Dedifferentiated amniotic fluid mesenchymal stem cell (primary cell): ENCODE measurements around the gene TMIE.
"Not testable (repeated sequence)": the region's sequence is repeated elsewhere in the genome, so short reads cannot be mapped to it uniquely, and the experiment has no call there.

Experiments
- DNase-seq: peaks from one replicate; pipeline ENCODE4 v3.0.0-alpha.2; 2016; ENCODE audit errors: extremely low spot score

The TMIE gene

DNA sequence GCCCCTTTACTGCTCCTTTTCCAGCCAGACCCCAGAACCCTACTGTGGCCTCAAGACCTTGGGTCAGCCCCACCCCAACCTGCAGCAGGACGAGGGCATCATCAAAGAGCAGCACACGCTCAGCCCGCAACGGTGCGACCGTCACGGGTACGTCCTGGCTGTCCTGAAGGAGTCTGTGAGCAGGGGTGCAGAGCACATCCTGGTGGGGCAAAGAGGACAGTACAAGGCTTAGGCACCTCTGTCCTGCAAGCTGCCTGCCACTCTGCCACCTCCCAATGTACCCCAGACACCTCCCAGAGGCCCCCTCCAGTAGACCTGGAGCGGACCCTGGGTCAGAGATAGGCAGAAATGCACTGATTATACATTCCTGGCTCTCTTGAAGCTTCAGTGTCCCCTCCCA is 15.7 kb upstream of the TMIE start:
- no peak for DNase-seq

- DNase-seq = no peak
Observed at GRCh38 chr3:46690798-46691197, 10.4 kb upstream of the TMIE start.

DNA sequence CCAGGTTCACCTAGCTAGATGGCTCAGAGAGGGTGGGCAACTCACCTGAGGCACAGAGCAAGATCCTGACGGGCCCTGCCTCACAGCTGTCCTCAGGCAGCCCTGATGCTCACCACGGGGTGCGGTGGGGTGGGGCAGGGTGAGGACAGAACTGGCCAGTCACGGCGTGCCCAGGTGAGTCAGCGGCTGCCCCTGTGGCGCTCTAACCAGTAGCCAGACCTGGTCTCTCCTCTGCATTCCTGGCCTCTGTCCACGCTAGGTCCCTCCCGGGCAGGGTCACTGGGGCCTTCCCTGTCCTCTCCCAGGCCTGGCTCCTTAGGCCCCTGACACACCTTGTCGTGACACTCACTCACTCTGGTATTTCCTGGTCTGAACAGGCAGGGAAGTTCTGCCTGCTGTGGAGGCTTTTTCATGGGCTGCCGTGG is 8.6 kb upstream of the TMIE start:
- DNase-seq = no peak

- no peak for DNase-seq
Observed at GRCh38 chr3:46693038-46693891, 7.9 kb upstream of the TMIE start, which contains the start of gene ALS2CL. TSS of gene ALS2CL (minus strand) at chr3:46693679. CDS start at chr3:46689440, 4,239 bp downstream.

DNA sequence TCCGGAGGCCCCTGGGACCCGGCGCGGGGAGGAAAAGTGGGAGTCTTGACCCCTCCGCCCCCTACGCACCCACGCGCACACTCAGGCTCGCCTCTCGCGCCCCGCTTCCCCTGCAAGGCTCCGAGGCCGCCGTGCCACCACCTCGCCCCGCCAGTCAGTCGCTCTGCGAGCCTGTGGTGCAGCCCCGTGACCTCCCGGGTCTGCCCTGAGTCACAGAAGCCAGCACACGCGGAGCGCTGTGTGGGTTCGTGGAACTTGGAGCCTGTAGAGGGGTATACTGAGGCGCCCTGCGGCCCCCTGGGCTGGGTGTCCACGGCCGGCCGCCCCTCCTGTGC is 7.3 kb upstream of the TMIE start:
- no peak for DNase-seq

GRCh38 chr3:46694520-46694919 is 6.7 kb upstream of the TMIE start:
- no peak for DNase-seq

DNA sequence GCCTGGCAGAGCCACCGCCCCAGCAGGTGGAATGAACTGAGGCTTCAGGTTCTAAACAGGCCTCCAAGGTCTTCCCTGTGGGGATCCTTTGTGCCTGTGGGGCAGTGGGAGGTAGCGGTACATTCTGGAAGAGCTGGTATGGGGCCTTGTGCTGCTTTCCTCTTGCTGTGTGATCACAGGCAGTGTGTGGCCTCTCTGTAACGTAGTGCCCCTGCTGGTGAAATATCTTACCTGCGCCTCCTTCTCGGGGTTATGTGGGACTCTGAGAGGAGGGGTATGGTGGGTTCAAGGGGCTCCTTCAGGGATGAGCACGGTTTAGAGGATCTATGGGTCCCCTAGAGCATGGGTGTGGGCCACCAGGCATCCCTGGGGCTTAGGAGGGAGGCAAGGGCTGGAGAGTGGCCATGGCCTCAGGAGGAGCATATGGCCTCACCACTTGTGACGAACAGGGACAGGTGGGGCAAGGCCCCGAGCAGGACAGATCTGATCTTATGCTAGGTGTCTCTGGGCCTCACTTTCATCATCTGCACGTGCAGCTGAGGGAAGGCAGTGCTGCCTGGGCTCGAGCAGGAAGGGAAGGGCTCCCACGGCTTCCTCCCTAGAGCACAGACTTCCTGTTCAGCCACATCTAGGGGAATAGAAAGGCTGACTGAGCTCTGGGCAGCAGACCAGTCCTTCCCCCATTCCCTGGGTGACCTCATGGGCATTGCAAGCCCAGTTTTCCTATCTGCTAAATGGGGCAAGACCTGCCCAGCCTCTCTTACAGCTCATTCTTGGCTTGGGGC is 5.8 kb upstream of the TMIE start:
- no peak for DNase-seq

DNA sequence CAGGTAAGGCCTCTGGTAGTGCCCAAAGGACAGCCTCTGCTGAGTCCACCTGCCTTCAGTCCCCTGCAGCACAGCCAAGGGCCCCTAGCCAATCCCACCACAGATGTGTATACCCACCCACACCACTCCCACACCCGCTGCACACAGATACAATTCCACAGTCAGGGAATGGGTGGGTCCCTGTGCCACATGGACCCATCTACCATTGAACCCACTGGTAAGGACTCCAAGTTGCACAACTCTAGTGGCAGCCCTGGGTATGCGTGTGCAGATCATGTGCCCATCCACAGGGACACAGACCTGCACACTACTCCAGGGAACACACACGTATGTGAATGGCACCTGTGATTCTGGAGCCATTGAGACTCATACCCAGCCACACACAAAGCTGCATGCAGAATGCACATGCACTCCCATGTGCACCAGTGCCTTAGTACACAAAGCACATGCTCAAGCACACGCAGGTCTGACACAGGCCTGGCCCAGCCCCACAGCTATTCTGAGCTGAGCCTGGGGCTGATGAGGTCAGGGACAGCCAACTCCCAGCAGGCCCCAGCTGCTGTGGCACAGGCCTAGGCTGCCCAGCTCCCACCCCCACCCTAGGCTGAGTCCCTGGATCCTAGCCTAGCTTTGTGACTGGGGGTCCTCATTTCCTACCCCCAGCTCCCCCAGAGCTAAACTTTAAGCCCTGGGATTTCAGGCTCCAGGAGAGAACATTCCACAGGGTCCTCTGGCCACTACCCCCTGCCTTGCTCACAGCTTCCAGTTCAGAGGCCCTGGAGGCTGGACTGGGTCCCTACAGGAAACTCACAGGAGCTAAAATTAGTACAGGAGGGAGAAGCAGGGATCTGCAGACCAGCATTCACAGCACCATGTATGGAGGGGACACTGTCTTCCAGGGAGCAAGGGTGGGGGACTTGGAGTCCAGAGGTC is 5.0 kb upstream of the TMIE start:
- no peak for DNase-seq

- no peak for DNase-seq
Observed at GRCh38 chr3:46699676-46700523, 1.3 kb upstream of the TMIE start.

DNA sequence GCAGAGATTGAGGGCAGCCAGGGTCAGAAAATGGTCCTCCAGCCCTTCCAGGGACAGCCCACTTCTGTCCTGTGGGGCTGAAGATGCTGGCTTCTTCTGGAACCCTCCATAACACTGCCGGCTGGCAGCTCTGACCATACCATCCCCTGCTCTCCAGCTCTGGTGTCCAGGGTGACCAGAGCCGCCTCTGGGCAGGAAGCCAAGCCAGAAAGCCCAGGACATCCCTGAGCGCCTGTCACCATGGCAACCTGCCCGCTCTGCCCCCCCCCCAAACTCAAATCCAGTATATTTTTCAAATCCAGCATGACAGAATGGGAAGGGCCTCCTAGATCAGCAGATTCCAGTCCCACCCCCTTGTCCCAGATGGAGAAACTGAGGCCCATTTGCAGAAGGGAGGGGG is 420 bp upstream of the TMIE start:
- DNase-seq = no peak

- DNase-seq = no peak
Observed at GRCh38 chr3:46702246-46703012, 1.2 kb downstream of the TMIE start.

GRCh38 chr3:46703013-46703520 is 1.9 kb downstream of the TMIE start:
- DNase-seq = no peak

DNA sequence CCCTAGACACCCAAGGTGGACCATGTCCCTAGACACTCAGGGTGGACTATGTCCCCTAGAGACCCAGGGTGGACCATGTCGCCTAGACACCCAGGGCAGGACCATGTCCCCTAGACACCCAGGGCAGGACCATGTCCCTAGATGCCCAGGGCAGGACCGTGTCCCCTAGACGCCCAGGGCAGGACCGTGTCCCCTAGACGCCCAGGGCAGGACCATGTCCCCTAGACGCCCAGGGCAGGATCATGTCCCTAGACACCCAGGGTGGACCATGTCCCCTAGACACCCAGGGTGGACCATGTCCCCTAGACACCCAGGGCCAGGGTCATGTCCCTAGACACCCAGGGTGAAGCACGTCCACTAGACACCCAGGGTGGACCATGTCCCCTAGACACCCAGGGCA is 3.2 kb downstream of the TMIE start:
- not testable (repeated sequence) for DNase-seq

DNA sequence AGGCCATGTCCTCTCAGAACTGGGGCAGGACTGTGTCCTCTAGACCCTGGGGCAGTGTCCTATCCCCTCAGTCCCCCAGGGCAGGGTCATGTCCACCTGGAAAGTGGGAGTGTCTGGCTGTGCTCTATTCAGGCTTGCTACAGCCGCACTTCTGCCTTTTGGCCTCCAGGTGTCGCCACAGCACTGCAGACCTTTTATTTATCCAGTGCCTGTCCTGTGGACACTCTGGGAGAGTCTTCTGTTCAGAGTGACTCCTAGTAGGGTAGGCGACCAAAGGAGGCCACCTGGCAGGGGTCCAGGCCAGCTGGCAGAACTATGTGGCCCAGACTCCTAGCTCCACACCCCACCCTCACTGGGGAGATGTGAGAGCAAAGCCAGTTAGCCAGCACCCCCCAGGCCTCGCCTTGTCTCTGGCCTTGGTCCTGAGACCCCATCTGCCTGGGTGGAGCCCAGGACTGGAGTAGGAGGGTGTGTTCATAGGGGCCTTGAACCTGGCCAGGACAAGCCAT is 3.9 kb downstream of the TMIE start:
- peak; percentile 53 for DNase-seq

GRCh38 chr3:46705751-46706552 is 4.8 kb downstream of the TMIE start:
- peak; percentile 50 for DNase-seq

- no peak for DNase-seq
Observed at GRCh38 chr3:46706771-46707582, 5.8 kb downstream of the TMIE start.

DNA sequence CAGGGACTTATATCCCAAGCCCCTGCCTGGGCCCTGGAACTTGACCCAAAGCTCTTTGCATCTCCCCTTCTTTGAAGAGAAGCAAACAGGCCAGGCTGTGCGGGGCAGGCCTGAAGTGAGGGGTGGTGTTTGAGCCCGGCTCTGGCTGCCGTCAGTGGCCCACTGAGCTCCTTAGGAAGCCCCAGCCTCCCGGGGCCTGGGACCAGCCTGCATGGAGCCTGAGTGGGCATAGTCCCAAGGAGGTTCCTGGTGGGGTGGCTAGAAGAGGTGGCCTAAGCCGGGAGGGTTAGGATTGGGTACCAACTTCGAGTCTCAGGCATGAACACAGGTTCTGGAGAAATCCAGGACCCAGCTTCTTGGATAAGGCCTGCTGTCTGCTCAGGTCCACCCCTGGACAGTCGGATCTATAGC is 6.4 kb downstream of the TMIE start:
- DNase-seq = no peak
